ENCODE results near the gene GPLD1.

The GPLD1 gene

GRCh38 chr6:24497254-24497970 is 8.0 kb upstream of the GPLD1 start:
- DNase-seq: no peak

GRCh38 chr6:24494821-24495795 is 5.7 kb upstream of the GPLD1 start, which contains the start of gene ALDH5A1:
Gene ALDH5A1, plus strand, starts transcription at chr6:24494969. Its CDS starts 28 bp downstream, at chr6:24494997.
- peak; percentile 52 for DNase-seq

- DNase-seq: no peak
Observed at GRCh38 chr6:24493945-24494820, 4.8 kb upstream of the GPLD1 start.

- DNase-seq: no peak
Observed at GRCh38 chr6:24492475-24492874, 3.1 kb upstream of the GPLD1 start.

GRCh38 chr6:24490948-24491347 is 1.6 kb upstream of the GPLD1 start:
- DNase-seq: no peak

GRCh38 chr6:24489881-24490280 is 503 bp upstream of the GPLD1 start:
- DNase-seq: no peak

- DNase-seq: no peak
Observed at GRCh38 chr6:24486065-24486464, 3.3 kb downstream of the GPLD1 start.

GRCh38 chr6:24484657-24485323 is 4.6 kb downstream of the GPLD1 start:
- no peak for DNase-seq

- DNase-seq: no peak
Observed at GRCh38 chr6:24481449-24481848, 7.9 kb downstream of the GPLD1 start.

- DNase-seq: no peak
Observed at GRCh38 chr6:24480705-24481104, 8.7 kb downstream of the GPLD1 start.

- DNase-seq: no peak
Observed at GRCh38 chr6:24478903-24479302, 10.5 kb downstream of the GPLD1 start.

- no peak for DNase-seq
Observed at GRCh38 chr6:24477070-24477469, 12.3 kb downstream of the GPLD1 start.

- no peak for DNase-seq
Observed at GRCh38 chr6:24476631-24477030, 12.7 kb downstream of the GPLD1 start.

- no peak for DNase-seq
Observed at GRCh38 chr6:24472181-24472580, 17.2 kb downstream of the GPLD1 start.

- DNase-seq: no peak
Observed at GRCh38 chr6:24469811-24470210, 19.6 kb downstream of the GPLD1 start.

- DNase-seq: no peak
Observed at GRCh38 chr6:24464253-24465038, 24.9 kb downstream of the GPLD1 start.

GRCh38 chr6:24460966-24461365 is 28.4 kb downstream of the GPLD1 start:
- no peak for DNase-seq

GRCh38 chr6:24458941-24459340 is 30.4 kb downstream of the GPLD1 start:
- DNase-seq: no peak

GRCh38 chr6:24458134-24458533 is 31.2 kb downstream of the GPLD1 start:
- no peak for DNase-seq

GRCh38 chr6:24455061-24455460 is 34.3 kb downstream of the GPLD1 start:
- no peak for DNase-seq

- no peak for DNase-seq
Observed at GRCh38 chr6:24454452-24454851, 34.9 kb downstream of the GPLD1 start.

- DNase-seq: no peak
Observed at GRCh38 chr6:24453921-24454320, 35.5 kb downstream of the GPLD1 start.

All from NCI-H510A treated with DMSO at 0.1 percent for 48 hours (cell line).